Neural crest cell (in vitro differentiated cells): ENCODE results near the gene UQCC2. TPM values are rescaled to one million over a fixed set of nuclear protein-coding genes. Genes with fewer than 3 reads are reported as not detected.

Experiments used
- DNase-seq: peaks from one replicate; pipeline ENCODE4 v3.0.0; 2021; ENCODE audit warnings: low read depth, mixed read lengths, low spot score
- H3K27ac Mint-ChIP-seq: one replicate; pipeline ENCODE4 v1.8.0; 2021; ENCODE audit warnings: mild to moderate bottlenecking, mixed read lengths; ENCODE audit not compliant: unreplicated experiment
- H3K27me3 Mint-ChIP-seq: 2 replicates; pipeline ENCODE4 v1.8.0; 2021; ENCODE audit warnings: low read depth, mild to moderate bottlenecking, mixed read lengths
- H3K36me3 Mint-ChIP-seq: 2 replicates; pipeline ENCODE4 v1.8.0; 2021; ENCODE audit warnings: low read depth, mild to moderate bottlenecking, mixed read lengths
- H3K4me1 Mint-ChIP-seq: 2 replicates; pipeline ENCODE4 v1.8.0; 2021; ENCODE audit warnings: mixed read lengths
- H3K4me3 Mint-ChIP-seq: one replicate; pipeline ENCODE4 v1.8.0; 2021; ENCODE audit warnings: mild to moderate bottlenecking, mixed read lengths
- H3K9me3 Mint-ChIP-seq: 2 replicates; pipeline ENCODE4 v1.8.0; 2021; ENCODE audit warnings: mixed read lengths
- CTCF ChIP-seq: fragments of 200-600 bp; sonication (generic); conservative IDR thresholded peaks from 2 replicates; pipeline ENCODE4 v1.5.0; 2021; ENCODE audit warnings: antibody characterized with exemption, mild to moderate bottlenecking
- total RNA-seq: library from RNA; stranded (reverse); gene quantifications from 2 replicates; pipeline ENCODE4 v1.2.1, GENCODE V29; 2021

The UQCC2 gene
- total RNA-seq, 1 donor from 2014 or later = 116 TPM

- H3K4me3 Mint-ChIP-seq = no peak overlapping the region
- H3K4me1 Mint-ChIP-seq = peaks cover 7% of the 10 kb centered on the region
- no peak overlapping the region for H3K27ac Mint-ChIP-seq
- TF ChIP-seq CTCF = no peak
- no peaks in the 10 kb centered on the region for H3K27me3 Mint-ChIP-seq
- DNase-seq = no peak
- H3K36me3 Mint-ChIP-seq = no peaks in the 10 kb centered on the region
- no peaks in the 10 kb centered on the region for H3K9me3 Mint-ChIP-seq
Observed at GRCh38 chr6:33673851-33674250, 37.6 kb downstream of the UQCC2 start.

- TF ChIP-seq CTCF = no peak
- no peak overlapping the region for H3K4me3 Mint-ChIP-seq
- H3K27ac Mint-ChIP-seq = peak overlapping the region; percentile 57
- DNase-seq = peak; percentile 41
- peaks cover 6% of the 10 kb centered on the region for H3K4me1 Mint-ChIP-seq
- H3K9me3 Mint-ChIP-seq = no peaks in the 10 kb centered on the region
- no peaks in the 10 kb centered on the region for H3K36me3 Mint-ChIP-seq
- no peaks in the 10 kb centered on the region for H3K27me3 Mint-ChIP-seq
Observed at GRCh38 chr6:33672808-33673207, 38.7 kb downstream of the UQCC2 start.

GRCh38 chr6:33671744-33672072 is 39.8 kb downstream of the UQCC2 start:
- H3K27me3 Mint-ChIP-seq = no peaks in the 10 kb centered on the region
- no peak overlapping the region for H3K27ac Mint-ChIP-seq
- no peaks in the 10 kb centered on the region for H3K9me3 Mint-ChIP-seq
- H3K36me3 Mint-ChIP-seq = no peaks in the 10 kb centered on the region
- no peak overlapping the region for H3K4me3 Mint-ChIP-seq
- TF ChIP-seq CTCF = no peak
- DNase-seq = no peak
- H3K4me1 Mint-ChIP-seq = peaks cover 3% of the 10 kb centered on the region

- no peak for DNase-seq
Observed at GRCh38 chr6:33670971-33671743, 40.3 kb downstream of the UQCC2 start.

GRCh38 chr6:33670086-33670660 is 41.3 kb downstream of the UQCC2 start:
- H3K27me3 Mint-ChIP-seq = no peaks in the 10 kb centered on the region
- no peak for TF ChIP-seq CTCF
- H3K4me3 Mint-ChIP-seq = no peak overlapping the region
- H3K9me3 Mint-ChIP-seq = no peaks in the 10 kb centered on the region
- no peaks in the 10 kb centered on the region for H3K36me3 Mint-ChIP-seq
- no peak for DNase-seq
- H3K4me1 Mint-ChIP-seq = peaks cover 3% of the 10 kb centered on the region
- H3K27ac Mint-ChIP-seq = no peak overlapping the region

More at GRCh38 chr6:33670971-33671743, 40.3 kb downstream of the UQCC2 start:
- peaks cover 3% of the 10 kb centered on the region for H3K4me1 Mint-ChIP-seq
- H3K9me3 Mint-ChIP-seq = no peaks in the 10 kb centered on the region
- no peak overlapping the region for H3K4me3 Mint-ChIP-seq
- H3K36me3 Mint-ChIP-seq = no peaks in the 10 kb centered on the region
- no peak for TF ChIP-seq CTCF
- no peaks in the 10 kb centered on the region for H3K27me3 Mint-ChIP-seq
- no peak overlapping the region for H3K27ac Mint-ChIP-seq
